SH-SY5Y (cell line): Measurements from ENCODE around the gene URM1.

Experiments
- GATA2 ChIP-seq: IDR thresholded peaks from 2 replicates; pipeline ENCODE4 v1.6.1; 2011; ENCODE audit warnings: mild to moderate bottlenecking, low read depth, low read length
- GATA3 ChIP-seq: IDR thresholded peaks from 2 replicates; pipeline ENCODE4 v1.6.1; 2011; ENCODE audit warnings: low read depth, mild to moderate bottlenecking, low read length, moderate library complexity

DNA sequence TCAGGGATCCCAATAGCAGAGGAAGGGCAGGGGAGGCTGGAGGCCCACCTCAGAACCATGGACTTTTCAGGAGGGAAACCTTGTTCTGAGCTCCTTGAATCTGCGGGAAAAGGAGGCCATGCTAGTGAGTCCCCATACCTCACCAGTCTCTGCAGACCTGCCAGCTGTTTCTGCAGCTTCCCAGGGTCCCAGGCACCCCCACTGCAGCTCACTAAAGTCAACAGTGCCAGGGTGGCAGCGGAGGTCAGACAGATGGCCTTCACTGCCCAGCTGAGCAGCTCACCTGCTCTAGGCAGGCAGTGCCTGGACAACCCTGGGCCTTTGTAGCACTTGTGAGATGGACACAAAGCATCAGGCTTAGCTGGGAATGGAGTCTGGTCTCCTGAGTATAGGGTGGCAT lies 35.3 kb upstream of the URM1 start:
- TF ChIP-seq GATA2 (no peak), GATA3 (no peak)
